GM18526 (cell line): Measurements from ENCODE around the gene AFAP1L1.

Source experiments
- POLR2A ChIP-seq: IDR thresholded peaks from 3 replicates; pipeline ENCODE4 v1.6.1; 2011; ENCODE audit not compliant: insufficient read length; ENCODE audit errors: extremely low read depth

AFAP1L1 gene

GRCh38 chr5:149294872-149295829 is 23.5 kb downstream of the AFAP1L1 start:
- no peak for TF ChIP-seq POLR2A

GRCh38 chr5:149297340-149298025 is 25.8 kb downstream of the AFAP1L1 start:
- TF ChIP-seq POLR2A = no peak

GRCh38 chr5:149298163-149298562 is 26.5 kb downstream of the AFAP1L1 start:
- no peak for TF ChIP-seq POLR2A

- TF ChIP-seq POLR2A = no peak
Observed at GRCh38 chr5:149298842-149299404, 27.3 kb downstream of the AFAP1L1 start.

GRCh38 chr5:149299451-149300054 is 27.9 kb downstream of the AFAP1L1 start:
- no peak for TF ChIP-seq POLR2A

- no peak for TF ChIP-seq POLR2A
Observed at GRCh38 chr5:149300441-149300840, 28.8 kb downstream of the AFAP1L1 start.

- TF ChIP-seq POLR2A = no peak
Observed at GRCh38 chr5:149301049-149301743, 29.5 kb downstream of the AFAP1L1 start.

- no peak for TF ChIP-seq POLR2A
Observed at GRCh38 chr5:149301744-149302380, 30.2 kb downstream of the AFAP1L1 start.

GRCh38 chr5:149302641-149303040 is 31.0 kb downstream of the AFAP1L1 start:
- TF ChIP-seq POLR2A = no peak

- TF ChIP-seq POLR2A = no peak
Observed at GRCh38 chr5:149303210-149303609, 31.6 kb downstream of the AFAP1L1 start.

- no peak for TF ChIP-seq POLR2A
Observed at GRCh38 chr5:149304195-149305078, 32.8 kb downstream of the AFAP1L1 start.

GRCh38 chr5:149309354-149309753 is 37.7 kb downstream of the AFAP1L1 start:
- TF ChIP-seq POLR2A = no peak

- TF ChIP-seq POLR2A = no peak
Observed at GRCh38 chr5:149310488-149310887, 38.8 kb downstream of the AFAP1L1 start.
